Right lobe of liver (tissue), 4 donors: ENCODE data around the gene ERBB4.

ENCODE experiments used
- CTCF ChIP-seq, 4 donors: fragments of 200-600 bp in 3 of 4; fragments of 450-650 bp in 1 of 4; IDR thresholded peaks; one replicate each; pipeline versions ENCODE4 v1.5.1 to v1.8.0; 2016 to 2022; ENCODE audit warnings: antibody characterized with exemption in 4 of 4, mild to moderate bottlenecking in 2 of 4
- POLR2A ChIP-seq: fragments of 450-650 bp; IDR thresholded peaks from one replicate; pipeline ENCODE4 v1.6.1; 2017; ENCODE audit warnings: antibody characterized with exemption, mild to moderate bottlenecking
- donor health status: DM: no; HTN: no; CAD: no.
- donor health status: DM: no; HTN: no; CAD: no.
- donor health status: DM: no; HTN: yes; CAD: no.

- no peak for TF ChIP-seq CTCF (IDR thresholded peaks at IDR 0.05)
- no peak for TF ChIP-seq POLR2A
Measured at GRCh38 chr2:212028798-212029394, 509.7 kb downstream of the ERBB4 start.
